ENCODE results near the gene PCDH9. TPM values are rescaled to one million over a fixed set of nuclear protein-coding genes. Genes with fewer than 3 reads are reported as not detected.

The PCDH9 gene
- total RNA-seq, 2 donors from 2014 or later: 0.44 to 1.0 TPM

- intact Hi-C loops (cut with DNase I): no loop called here
- Histone ChIP-seq H3K27ac (no peak overlapping the region), H3K9me3 (no peaks in the 10 kb centered on the region)
These were observed 702.0 kb downstream of the PCDH9 start for GRCh38 chr13:66528180-66528579.

GRCh38 chr13:66520511-66521355 is 709.4 kb downstream of the PCDH9 start:
- H3K36me3 ChIP-seq: no peaks in the 10 kb centered on the region
- no peak overlapping the region for H3K27ac ChIP-seq
- no peak for TF ChIP-seq CTCF (IDR thresholded peaks at IDR 0.05)
- no peaks in the 10 kb centered on the region for H3K4me1 ChIP-seq
- no peak overlapping the region for H3K9ac ChIP-seq (ENCODE audit: low read depth in 2 of 2, low read length in 2 of 2)
- intact Hi-C loops (cut with DNase I): no loop called here
- no peaks in the 10 kb centered on the region for H3K9me3 ChIP-seq
- no peaks in the 10 kb centered on the region for H3K27me3 ChIP-seq
- DNase-seq: no peak
- H3K4me3 ChIP-seq: no peak overlapping the region

More at GRCh38 chr13:66528180-66528579, 702.0 kb downstream of the PCDH9 start:
- Histone ChIP-seq H3K4me1 (no peaks in the 10 kb centered on the region), H3K4me3 (no peak overlapping the region), H3K36me3 (no peaks in the 10 kb centered on the region), H3K27me3 (no peaks in the 10 kb centered on the region), H3K9ac (ENCODE audit: low read depth in 2 of 2, low read length in 2 of 2) (no peak overlapping the region)
- DNase-seq: no peak
- TF ChIP-seq CTCF (IDR thresholded peaks at IDR 0.05): no peak

- H3K4me3 ChIP-seq: no peak overlapping the region
- no peaks in the 10 kb centered on the region for H3K4me1 ChIP-seq
- TF ChIP-seq CTCF (IDR thresholded peaks at IDR 0.05): no peak
- no peak overlapping the region for H3K27ac ChIP-seq
- no peak for DNase-seq
- H3K9ac ChIP-seq (ENCODE audit: low read depth in 2 of 2, low read length in 2 of 2): no peak overlapping the region
- no peaks in the 10 kb centered on the region for H3K27me3 ChIP-seq
- intact Hi-C loops (cut with DNase I): no loop called here
- H3K9me3 ChIP-seq: no peaks in the 10 kb centered on the region
- H3K36me3 ChIP-seq: no peaks in the 10 kb centered on the region
These were observed 710.9 kb downstream of the PCDH9 start for GRCh38 chr13:66519259-66519658.

GRCh38 chr13:66518068-66518467 is 712.1 kb downstream of the PCDH9 start:
- no peak overlapping the region for H3K27ac ChIP-seq
- no peak for DNase-seq

GRCh38 chr13:66513728-66514127 is 716.4 kb downstream of the PCDH9 start:
- no peak for TF ChIP-seq CTCF (IDR thresholded peaks at IDR 0.05)
- H3K4me3 ChIP-seq: no peak overlapping the region
- H3K36me3 ChIP-seq: no peaks in the 10 kb centered on the region
- H3K27me3 ChIP-seq: no peaks in the 10 kb centered on the region
- intact Hi-C loops (cut with DNase I): no loop called here
- H3K27ac ChIP-seq: no peak overlapping the region
- H3K9ac ChIP-seq (ENCODE audit: low read depth in 2 of 2, low read length in 2 of 2): no peak overlapping the region
- H3K9me3 ChIP-seq: no peaks in the 10 kb centered on the region
- no peak for DNase-seq
- no peaks in the 10 kb centered on the region for H3K4me1 ChIP-seq

More at GRCh38 chr13:66518068-66518467, 712.1 kb downstream of the PCDH9 start:
- Histone ChIP-seq H3K27me3 (no peaks in the 10 kb centered on the region), H3K36me3 (no peaks in the 10 kb centered on the region), H3K9ac (ENCODE audit: low read depth in 2 of 2, low read length in 2 of 2) (no peak overlapping the region), H3K9me3 (no peaks in the 10 kb centered on the region), H3K4me1 (no peaks in the 10 kb centered on the region), H3K4me3 (no peak overlapping the region)
- intact Hi-C loops (cut with DNase I): no loop called here
- TF ChIP-seq CTCF (IDR thresholded peaks at IDR 0.05): no peak
